NB4 (cell line): ENCODE data around the gene IFNG-AS1.

ENCODE experiments used
- CTCF ChIP-seq: IDR thresholded peaks from one replicate; pipeline ENCODE4 v1.5.1; 2012; ENCODE audit warnings: low read depth, low read length
- MAX ChIP-seq: IDR thresholded peaks from 2 replicates; pipeline ENCODE4 v1.6.1; 2011; ENCODE audit warnings: low read depth, low read length
- MYC ChIP-seq: IDR thresholded peaks from 2 replicates; pipeline ENCODE4 v1.6.1; 2011; ENCODE audit warnings: low read depth, low read length
- POLR2A ChIP-seq: IDR thresholded peaks from 2 replicates; pipeline ENCODE4 v1.6.1; 2011; ENCODE audit warnings: mild to moderate bottlenecking; ENCODE audit not compliant: insufficient read length; ENCODE audit errors: extremely low read depth

- TF ChIP-seq CTCF (no peak), MAX (no peak), POLR2A (no peak), MYC (no peak)
Observed at GRCh38 chr12:67982164-67982563, 7.1 kb upstream of the IFNG-AS1 start.
